DMS114 treated with DMSO at 0.1 percent for 48 hours (cell line): ENCODE results near the gene WNT6.

Experiments used
- DNase-seq: peaks from one replicate; lab custom pipeline; 2025; ENCODE audit not compliant: unreplicated experiment; lab: John Stamatoyannopoulos, UW

WNT6 gene

DNA sequence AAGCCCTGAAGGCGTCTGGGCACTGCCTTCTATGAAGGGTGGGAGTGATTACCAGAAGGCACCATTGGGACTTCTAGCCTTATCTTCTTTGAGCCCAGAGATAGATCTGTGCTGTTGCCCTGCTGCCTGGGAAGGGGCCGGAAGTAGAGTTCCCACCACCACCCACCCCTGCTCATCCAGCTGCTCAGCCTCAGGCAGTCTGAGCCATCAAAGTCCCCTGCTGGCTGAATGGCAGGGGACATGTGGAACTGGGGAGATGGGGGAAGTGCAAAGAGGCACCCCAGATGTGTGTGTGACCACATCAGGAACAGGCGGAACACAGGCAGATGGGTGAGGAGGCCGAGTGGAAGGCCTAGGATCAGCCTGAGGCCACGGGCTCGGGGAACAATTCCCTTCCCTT is 17.7 kb downstream of the WNT6 start:
- no peak for DNase-seq

DNA sequence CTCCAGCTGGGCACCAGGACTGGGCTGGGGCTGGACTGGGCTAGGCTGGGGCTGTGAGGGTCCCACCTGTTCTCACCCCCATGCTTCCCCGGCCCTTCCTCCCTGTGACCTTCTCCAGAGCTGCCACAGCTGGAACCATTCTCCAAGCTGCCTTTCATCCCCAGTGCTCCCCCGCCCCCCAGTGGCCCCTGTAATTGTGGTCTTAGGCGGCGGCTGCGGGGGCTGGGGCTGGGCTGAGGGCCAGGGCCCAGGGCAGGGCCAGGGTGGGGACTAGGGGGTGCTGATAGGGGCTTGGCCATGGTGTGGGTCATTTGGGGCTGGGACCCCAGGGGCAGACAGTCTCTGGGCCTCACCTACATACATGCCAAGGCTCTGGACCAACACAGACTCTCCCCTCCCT is 18.3 kb downstream of the WNT6 start:
- no peak for DNase-seq

DNA sequence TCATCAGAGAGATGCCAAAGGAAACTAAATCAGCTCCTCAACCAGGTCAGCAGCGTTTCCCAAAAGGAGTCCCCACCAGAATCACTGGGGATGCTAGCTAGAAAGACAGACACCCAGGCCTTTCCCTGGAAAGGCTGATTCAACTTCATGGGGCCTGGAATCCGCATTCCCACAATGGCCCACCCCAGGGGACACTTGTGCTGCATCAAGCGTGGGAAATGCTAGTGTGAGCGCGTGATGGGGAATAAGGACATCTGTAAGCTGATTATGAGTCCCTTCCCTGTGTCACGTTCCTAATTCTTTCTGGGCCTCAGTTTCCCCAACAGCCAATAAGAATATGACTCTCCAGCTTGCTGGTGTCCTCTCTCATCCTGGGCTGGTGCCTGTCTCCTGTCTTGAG is 18.9 kb downstream of the WNT6 start:
- DNase-seq, result no peak

DNA sequence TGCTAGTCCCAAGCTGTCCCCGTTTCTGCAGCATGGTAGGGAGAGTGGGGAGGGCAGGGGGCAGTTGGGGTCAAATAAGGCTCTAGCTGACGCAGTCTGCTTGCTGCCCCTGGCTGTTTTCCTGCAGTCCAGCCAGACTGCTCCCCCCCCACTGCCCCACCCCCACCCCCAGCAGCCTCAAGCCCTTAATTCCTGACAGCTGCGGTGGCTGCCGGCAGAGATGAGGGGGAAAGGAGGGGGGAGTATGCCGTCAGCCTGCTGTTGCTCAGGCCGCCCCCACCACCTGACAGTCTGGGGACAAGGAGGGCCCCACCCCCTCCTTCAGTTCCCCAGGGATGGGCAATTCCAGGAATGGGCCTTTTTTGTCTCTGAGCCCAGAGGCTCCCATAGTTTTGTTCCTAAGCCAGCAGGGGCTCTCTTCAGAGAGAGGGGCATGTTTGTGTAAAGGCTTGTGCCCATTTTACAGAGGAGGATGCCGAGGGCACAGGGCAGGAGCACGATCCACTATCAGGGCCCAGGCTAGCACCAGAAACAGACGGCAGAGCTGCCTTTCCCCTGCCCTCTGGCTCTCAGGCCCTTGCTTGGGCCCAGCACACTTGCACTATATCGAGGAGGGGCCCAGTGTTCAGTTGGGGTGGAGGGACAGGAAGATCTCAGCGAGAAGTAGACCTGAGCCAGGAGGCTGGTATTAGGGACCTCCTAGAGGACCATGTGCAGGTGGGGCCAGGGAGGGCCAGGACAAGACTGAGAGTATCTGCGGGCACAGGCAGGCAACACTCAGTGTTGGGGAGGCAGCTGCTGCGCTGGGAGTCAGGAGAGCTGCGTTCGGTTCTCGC is 19.5 kb downstream of the WNT6 start:
- no peak for DNase-seq

DNA sequence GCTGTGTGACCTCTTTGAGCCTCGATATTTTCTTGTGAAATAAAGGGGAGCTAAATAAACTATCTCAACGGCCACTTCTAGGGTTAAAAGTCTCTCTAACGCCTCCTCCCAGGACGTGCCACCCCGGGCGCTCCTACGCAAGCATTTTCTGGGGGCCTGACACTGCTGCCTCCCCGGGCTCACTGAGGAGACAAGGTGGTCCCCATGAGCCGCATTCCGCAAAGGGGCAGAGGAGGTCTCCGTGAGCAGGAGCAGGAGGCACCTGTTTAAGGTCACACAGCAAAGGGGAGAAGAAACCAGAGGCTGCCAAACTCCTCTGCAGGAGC is 20.1 kb downstream of the WNT6 start:
- no peak for DNase-seq

DNA sequence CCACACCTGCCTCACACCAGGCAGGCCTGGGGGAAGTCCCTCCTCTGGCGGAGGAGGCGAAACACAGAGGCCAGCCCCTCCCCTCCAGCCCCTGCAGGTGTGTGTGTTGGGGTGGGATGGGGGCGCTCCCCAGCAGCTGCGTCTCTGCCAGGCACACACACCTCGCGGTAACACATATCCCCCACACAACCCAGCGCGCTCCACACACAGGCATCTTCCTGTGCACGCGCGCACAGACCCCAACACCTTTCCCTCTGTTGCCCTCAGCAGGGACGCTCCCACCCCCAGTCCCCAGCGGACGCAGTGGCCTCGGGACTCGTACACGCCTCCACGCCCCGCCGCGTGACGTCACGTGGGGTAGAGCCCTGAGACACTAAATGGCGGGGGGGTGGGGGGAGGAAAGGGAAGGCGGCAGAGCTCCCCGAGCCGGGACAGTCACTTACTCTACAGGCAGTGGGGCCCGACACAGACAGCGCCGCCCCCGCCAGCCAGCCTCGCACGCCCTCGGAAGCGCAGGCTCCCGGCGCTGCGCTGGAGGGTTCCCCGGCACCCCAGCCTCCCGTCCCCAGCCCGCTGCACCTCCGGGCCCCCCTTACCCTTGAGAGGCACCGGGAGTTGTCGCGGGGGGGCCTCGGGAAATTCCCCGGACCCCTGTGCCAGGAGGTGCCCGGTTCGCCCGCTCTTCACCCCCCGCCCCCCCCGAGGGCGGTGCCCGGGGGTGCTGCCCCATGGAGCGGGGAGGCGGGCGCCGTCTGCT is 20.7 kb downstream of the WNT6 start, which contains the start of gene WNT10A:
Gene WNT10A, plus strand, starts transcription at position 751 of the 757 bp plus-strand sequence. CDS start 144 bp downstream, outside the sequence.
- DNase-seq, result no peak

DNA sequence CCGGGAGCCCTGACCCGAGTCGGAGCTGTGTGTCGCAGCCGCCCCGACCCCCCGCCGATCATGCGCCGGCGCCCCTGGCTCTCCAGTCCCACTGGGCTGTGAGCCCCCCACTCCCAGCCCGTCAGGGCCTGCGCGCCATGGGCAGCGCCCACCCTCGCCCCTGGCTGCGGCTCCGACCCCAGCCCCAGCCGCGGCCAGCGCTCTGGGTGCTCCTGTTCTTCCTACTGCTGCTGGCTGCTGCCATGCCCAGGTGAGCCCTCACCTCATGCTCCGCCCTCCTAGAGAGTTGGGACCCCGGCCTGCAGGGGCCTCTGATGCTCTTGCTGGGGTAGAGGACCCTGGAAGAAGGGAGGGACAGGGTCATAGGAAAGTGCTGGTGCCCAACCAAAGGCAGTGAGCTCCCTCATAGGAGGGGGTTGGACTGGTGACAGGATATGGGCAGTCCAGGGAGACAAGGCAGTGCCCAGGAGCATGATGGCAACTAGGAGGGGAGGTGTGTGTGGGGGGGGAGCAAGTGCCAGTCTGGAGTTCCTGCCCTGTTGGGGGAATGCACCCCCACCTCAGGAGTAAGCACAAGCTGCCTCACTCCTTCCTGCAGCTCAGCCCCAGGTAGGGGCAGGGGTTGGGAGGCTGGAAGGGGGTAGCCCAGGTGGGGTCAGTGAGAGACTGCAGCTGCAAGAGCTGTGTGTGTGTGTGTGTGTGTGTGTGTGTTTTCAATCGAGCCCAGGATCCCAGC is 21.4 kb downstream of the WNT6 start:
- no peak for DNase-seq

DNA sequence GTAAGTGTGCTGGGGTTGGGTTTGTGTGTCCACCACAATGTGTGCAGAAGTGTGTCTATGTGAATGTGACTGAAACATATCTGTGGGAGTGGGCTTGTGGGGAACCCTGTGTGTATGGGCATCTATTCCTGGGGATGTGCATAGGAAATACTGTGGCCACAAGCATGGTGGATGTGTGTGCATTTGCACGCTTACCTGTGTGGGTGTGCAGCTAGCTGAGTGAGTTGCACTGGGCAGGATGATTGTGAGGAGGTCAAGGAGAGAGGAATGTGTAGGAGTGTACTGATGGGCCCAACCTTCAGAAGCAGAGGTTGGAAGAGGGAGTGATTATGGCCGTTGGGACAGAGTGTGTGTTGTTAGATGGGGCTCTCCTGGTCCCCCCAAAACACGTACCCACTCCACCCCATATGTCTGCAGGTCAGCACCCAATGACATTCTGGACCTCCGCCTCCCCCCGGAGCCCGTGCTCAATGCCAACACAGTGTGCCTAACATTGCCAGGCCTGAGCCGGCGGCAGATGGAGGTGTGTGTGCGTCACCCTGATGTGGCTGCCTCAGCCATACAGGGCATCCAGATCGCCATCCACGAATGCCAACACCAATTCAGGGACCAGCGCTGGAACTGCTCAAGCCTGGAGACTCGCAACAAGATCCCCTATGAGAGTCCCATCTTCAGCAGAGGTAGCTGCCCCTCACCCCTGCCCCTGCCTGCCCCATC is 22.3 kb downstream of the WNT6 start:
- no peak for DNase-seq

DNA sequence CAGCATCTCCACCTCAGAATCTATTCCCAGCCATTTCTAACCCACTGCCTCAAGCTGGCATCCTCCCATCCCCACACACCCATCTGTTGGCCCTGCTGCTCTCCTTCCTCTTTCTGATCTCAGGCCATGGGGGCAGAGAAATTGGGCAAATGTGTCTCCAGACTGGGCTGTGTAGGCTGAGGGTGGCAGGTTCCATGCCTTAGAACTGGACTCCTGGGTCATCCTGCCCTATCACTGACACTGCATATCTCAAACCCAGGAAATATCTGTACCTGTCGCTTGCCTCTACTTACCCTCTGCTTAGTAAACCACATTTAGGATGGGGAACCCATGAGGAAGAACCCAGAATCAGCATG is 22.8 kb downstream of the WNT6 start:
- no peak for DNase-seq

DNA sequence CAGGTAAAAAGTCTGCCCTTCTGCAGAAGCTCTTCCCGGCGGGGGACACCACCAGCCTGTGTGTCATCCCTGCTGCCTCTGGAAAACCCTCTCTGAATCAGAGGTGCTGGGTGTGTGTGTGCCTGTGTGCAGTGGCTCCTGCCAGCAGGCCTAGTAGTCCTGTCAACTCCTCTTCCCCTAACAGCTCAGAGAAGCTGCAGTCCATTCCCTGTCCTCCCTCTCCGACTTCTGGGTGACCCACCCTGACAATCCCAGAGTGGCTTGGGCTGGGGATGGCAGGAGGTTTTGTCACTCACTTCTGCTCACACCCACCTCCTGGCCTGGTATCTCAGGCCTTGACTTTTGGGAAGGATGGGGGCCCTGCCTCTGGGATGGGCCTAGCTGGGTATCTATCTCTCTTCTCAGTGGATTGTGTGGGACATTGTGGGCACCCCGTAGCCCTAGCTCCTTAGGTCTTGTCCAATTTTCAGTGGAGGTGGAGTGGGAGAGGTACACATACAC is 23.3 kb downstream of the WNT6 start:
- DNase-seq, result no peak

DNA sequence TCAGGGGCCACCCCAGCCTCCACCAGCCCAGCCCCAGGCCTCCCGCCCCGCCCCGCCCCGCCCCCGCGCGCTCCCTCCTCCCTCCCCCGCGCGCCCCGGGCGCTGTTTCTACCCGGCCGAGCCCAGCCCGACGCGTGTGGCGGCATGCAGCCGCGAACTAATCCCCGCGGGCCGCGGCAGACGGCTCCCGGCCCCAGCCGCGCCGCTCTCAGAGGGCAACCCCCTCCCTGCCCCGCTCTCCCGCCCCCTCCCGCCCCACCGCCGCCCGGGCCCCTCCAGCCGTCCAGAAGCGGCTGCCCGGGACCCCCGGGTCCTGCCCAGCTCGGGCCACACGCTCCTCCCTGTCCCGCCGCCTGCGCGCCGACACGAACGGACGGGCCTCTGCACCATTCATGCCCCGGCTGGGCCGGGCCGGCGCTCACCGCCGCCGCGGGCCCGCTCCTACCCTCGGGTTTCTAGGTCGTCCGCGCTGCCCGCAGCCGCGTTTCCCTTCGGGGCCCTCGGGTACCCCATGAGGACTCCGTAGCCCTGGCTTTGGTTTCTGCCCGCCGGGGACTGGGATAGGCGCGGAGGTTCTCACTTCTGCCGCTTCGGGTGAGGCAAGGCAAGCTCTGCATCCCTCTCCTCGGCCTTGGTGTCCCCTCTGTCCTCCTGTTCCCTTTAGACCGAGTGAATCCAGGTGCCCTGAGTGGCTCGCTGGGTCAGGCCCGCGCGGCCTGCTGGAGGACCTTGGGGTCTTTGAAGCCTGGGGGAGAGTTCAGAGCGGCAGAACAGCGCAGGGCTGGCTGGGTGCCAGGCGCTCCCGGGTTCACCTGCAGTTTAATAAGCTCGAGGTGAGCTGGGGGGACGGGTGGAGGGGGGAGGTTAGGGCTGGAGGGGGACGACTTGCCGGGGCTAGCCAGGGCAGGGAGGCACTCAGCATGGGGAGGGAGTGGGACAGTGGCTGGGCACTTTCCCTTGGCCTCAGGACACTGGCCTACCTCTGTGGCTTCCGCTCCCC is 24.2 kb downstream of the WNT6 start:
- no peak for DNase-seq

DNA sequence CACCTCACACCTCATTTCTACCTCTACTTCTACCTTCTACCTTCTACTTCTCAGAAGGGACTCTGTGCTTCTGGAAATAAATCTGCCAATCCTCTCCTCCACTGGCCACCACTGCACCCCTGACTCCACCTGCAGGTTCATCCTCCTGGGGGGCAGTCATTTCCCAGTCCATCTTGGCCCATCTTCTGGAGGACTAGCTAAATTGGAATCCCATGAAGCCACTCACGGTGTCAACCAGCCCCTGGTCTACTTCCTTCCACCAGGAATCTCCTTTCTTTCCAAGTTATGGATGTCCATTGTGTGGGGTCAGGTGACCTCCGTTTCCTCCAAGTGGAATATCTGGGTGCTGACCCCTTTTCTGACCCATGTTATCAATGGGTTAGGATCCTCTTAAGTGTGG is 24.9 kb downstream of the WNT6 start:
- no peak for DNase-seq

DNA sequence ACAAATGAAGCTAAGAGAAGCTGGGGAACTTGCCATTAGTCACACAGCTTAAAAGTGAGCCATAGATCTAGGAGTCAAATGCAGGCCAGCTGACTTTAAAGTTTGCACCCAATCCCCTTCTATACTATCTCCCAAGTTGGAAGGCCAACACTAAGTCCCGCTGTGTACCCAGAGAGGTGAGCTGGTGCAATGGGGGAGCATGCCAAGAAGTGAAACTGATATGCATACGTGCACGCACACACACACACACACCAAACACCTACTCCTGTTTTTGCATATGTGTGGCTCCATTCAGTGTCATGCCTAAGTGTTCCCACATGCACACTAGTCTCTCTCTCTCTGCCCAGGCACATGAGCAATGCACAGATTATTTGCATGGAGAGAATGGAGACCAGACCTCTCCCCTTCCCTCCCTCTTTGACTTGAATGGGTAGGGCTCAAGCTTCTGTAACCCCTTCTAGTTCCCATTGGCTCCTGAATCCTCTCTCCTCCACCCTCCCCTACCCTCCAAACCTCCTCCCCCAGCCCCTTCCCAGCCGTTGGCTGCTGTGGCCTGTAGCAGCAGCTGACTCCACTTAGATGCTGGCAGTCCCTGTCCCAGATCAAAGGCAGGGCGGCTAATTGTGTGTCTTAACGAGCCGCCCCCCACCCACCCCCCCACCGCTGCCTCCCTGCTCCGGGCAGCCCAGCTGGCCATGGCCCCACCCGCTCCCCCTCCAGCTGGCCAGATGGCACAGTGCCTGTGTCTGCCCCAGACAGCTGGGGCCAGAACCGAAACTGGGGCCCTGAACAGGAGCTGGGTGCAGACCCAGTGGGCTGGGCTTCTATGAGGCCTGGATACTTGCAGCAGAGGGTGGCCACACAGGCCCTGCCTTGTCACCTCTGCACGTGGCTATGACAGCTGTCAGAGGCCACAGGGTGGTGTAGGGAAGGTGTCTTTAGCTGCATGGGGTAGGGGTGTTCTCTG is 26.7 kb downstream of the WNT6 start:
- DNase-seq, result no peak

DNA sequence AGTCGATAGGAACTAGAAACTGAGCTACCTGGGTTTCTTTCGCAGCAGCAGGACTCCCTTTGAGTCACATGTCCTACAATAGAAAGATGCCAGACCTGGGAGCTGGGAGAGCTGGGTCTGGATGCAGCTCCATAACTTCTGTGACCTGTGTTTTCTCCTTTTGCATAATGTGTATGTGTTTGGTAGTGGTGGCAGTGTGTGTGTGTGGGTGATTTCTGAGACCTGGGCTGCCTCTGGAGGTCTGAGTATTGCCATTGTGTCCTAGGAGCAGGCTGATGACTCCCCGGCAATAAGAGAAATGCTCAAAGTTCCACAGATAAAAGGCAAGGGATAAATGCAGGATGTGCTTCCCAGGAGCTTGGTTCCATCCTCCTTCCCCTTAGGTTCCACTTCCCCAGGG is 27.5 kb downstream of the WNT6 start:
- no peak for DNase-seq

DNA sequence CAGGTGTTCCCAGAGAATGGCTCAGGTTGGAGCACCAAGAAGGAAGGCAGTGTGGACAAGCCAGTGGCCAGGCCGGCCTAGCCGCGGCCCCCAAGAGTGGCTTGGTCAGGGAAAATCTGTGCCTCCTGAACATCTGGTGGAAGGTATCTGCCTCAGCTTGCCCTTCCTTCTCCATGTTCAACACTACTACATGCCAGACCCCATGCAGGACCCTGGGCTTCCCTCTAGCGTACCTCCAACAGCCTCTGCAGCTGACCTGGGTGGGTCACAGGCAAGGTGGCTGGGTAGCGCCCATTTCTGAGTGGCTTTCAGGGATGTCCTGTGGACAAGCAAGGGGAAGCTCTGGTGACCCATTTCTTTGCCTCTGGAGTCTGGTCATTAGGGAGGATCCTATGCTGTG is 28.7 kb downstream of the WNT6 start:
- DNase-seq, result no peak

DNA sequence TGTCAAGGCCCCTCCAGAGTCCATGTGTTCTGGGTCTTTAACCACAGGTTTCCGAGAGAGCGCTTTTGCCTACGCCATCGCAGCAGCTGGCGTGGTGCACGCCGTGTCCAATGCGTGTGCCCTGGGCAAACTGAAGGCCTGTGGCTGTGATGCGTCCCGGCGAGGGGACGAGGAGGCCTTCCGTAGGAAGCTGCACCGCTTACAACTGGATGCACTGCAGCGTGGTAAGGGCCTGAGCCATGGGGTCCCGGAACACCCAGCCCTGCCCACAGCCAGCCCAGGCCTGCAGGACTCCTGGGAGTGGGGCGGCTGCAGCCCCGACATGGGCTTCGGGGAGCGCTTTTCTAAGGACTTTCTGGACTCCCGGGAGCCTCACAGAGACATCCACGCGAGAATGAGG is 30.3 kb downstream of the WNT6 start:
- DNase-seq, result no peak

DNA sequence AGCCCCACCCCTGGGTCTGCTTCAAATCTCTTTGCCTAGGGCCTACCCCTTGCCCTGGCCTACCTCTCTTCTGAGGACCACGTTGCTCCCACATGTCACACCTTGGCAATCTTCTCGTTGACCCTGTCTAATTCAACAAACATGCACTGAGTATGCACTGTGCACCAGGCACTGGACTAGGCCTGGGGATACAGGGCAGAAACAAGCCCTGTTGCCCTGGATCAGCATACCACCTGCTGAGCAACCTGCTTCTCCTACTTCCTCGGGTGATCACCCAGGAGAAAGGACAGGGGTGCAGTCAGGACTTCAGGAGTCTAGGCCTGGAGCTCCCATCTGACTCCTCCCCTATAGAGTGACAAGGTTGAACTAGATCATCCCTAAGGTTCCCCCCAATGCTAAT is 30.8 kb downstream of the WNT6 start:
- DNase-seq, result no peak

DNA sequence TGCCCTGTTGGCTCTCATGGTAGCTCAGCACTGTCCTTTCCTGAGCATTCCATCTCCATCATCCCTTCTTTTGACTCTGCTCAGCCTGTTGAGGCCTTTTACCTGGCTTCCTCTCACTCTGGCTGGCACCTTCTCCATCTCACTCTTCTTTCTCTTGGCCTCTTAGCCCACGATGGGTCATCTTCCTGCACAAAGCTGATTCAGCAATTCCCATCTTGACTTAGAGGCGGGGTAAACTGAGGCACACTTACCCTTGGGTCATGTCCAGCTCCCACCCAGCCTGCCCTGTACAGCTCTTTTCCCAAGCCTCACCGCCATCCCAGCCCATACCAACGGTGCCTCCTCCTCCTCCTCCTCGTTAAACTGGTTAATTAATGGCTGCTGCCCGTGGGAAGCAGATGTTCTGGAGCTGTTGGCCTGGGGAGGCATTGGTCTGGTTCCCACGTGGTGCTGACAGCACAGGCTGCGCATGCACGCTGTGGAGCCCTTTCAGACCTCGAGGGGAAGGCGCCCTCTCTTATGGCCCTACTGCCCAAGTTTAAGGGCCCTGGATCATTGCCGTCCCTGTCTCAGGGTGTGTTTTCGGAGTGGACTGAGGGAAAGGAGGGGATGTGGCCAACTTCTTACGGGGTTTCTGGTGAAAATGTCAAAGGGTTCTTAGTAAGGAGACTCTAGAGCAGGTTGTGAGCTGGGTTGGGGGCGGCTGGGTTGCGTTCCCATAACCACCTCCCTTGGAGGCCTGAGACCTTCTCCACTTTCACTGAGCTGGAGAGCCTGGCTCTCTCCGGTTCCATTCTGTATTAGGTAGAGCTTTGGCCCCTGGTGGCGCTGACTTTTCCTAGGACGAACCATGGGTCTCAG is 31.9 kb downstream of the WNT6 start:
- no peak for DNase-seq
